ENCODE data around the gene SLC6A17. TPM values are rescaled to one million over a fixed set of nuclear protein-coding genes. Genes with fewer than 3 reads are reported as not detected.

SLC6A17 gene
- total and polyA plus RNA-seq, 9 of the 15 experiments (the other 6 are each of a cell fraction or from before 2014, with no cell fraction given): not detected

GRCh38 chr1:110224240-110224995 is 74.1 kb downstream of the SLC6A17 start:
- Histone ChIP-seq H2AFZ (ENCODE audit: low read depth, low read length) (no peak overlapping the region), H3K9me3 (replicated peaks; ENCODE audit: control insufficient read depth, insufficient read depth, low read depth, low read length) (no peaks in the 10 kb centered on the region), H3K4me1 (replicated peaks in 1 of 2; ENCODE audit: control insufficient read depth in 2 of 2, insufficient read depth in 2 of 2, low read length in 2 of 2) (peaks cover 0 to 10% of the 10 kb centered on the region in 2 experiments; a peak in 2 of 5 replicates), H3K36me3 (ENCODE audit: control insufficient read depth, insufficient read depth, low read length) (no peaks in the 10 kb centered on the region), H3K9me1 (ENCODE audit: control insufficient read depth, insufficient read depth, low read length) (no peaks in the 10 kb centered on the region), H4K20me1 (replicated peaks; ENCODE audit: control insufficient read depth, insufficient read depth, low read length) (peaks cover 55% of the 10 kb centered on the region), H3K27me3 (ENCODE audit: control insufficient read depth in 2 of 2, insufficient read depth in 2 of 2, low read length in 2 of 2) (peaks cover 39 to 81% of the 10 kb centered on the region in 2 experiments; a peak in 4 of 5 replicates), H3K9ac (ENCODE audit: insufficient read depth in 1 of 2, low read depth in 2 of 2, low read length in 2 of 2) (no peak overlapping the region), H3K27ac (ENCODE audit: extremely low read depth, low read depth, low read length) (no peak overlapping the region), H3K4me2 (ENCODE audit: insufficient read depth, low read length) (no peak overlapping the region), H3K79me2 (ENCODE audit: control insufficient read depth, insufficient read depth, low read length) (no peaks in the 10 kb centered on the region), H3K4me3 (no peak overlapping the region)
- CTCF ChIA-PET (ENCODE audit: low intra/inter-chr PET ratio): no interaction called here
- FAIRE-seq (no peak), DNase-seq (ENCODE audit: extremely low read depth in 1 of 4, low spot score in 3 of 4) (no peak), ATAC-seq (no peak)
- in situ Hi-C loops (cut with MboI) (no loop called here), intact Hi-C loops (cut with micrococcal nuclease) (no loop called here)
- BruUV-seq (replicated peaks): no TSS peak
- POLR2A ChIA-PET: interaction anchor here (0.6 to 3.2 kb wide), 5 partner anchors 9 to 340 kb away, joined by 3 to 19 read pairs (median 3); partner anchors contain the start of gene KCNC4
- WGBS (ENCODE audit: insufficient coverage, low coverage, missing lambda C conversion rate): 3% methylated on average over 7 of the region's 8 CpGs
- TF ChIP-seq ZBTB9 (CRISPR knock-in tag; IDR thresholded peaks at IDR 0.05) (no peak), YY1 (IDR thresholded peaks at IDR 0.05; ENCODE audit: borderline replicate concordance in 1 of 3, control insufficient read depth in 1 of 3, extremely low read depth in 1 of 3, insufficient read depth in 3 of 3, insufficient read length in 1 of 3, insufficient replicate concordance in 2 of 3, low read depth in 1 of 3, low read length in 2 of 3) (no peak), ZNF277 (CRISPR knock-in tag; IDR thresholded peaks at IDR 0.05; ENCODE audit: borderline replicate concordance) (no peak), ARID3A (IDR thresholded peaks at IDR 0.05; ENCODE audit: borderline replicate concordance, low read depth, low read length) (no peak), KAT7 (CRISPR knock-in tag; IDR thresholded peaks at IDR 0.05; ENCODE audit: borderline replicate concordance) (no peak), TOE1 (IDR thresholded peaks at IDR 0.05; ENCODE audit: borderline replicate concordance) (no peak), TOE1 (CRISPR knock-in tag; IDR thresholded peaks at IDR 0.05; ENCODE audit: borderline replicate concordance, low read depth) (no peak), ZNF224 (CRISPR knock-in tag; IDR thresholded peaks at IDR 0.05) (no peak), HDAC6 (IDR thresholded peaks at IDR 0.05; ENCODE audit: low read depth, low read length) (no peak), MBD1 (CRISPR knock-in tag; IDR thresholded peaks at IDR 0.05) (no peak), CBX2 (IDR thresholded peaks at IDR 0.05; ENCODE audit: insufficient read depth, low read length, poor library complexity, severe bottlenecking) (no peak)

Data from K562 (cell line).